GOT3 (cell line): ENCODE results near the gene CDK3.
"Not testable (repeated sequence)": the region's sequence is repeated elsewhere in the genome, so short reads cannot be mapped to it uniquely, and the experiment has no call there.

Source experiments
- DNase-seq: peaks from one replicate; lab custom pipeline; 2025; ENCODE audit warnings: mixed read lengths; lab: John Stamatoyannopoulos, UW

The CDK3 gene

DNA sequence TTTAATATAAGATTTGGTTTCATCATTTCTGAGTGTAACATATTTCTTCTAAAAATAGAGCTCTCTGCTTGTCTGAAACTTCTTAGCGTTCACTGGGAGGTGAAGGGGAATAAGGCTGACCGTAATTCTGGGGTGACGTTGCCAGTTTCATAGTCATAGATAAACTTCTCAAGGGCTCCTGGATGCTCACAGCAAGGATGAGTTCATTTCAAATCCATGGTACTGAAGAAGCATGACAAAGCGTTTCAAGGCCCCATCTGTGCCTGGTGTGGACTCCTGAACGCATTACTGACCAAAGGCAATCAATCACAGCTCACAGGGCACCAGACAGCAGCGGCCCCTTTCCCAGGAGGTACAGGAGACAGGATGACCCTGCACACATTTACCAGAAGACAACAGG is 38.5 kb downstream of the CDK3 start:
- no peak for DNase-seq

DNA sequence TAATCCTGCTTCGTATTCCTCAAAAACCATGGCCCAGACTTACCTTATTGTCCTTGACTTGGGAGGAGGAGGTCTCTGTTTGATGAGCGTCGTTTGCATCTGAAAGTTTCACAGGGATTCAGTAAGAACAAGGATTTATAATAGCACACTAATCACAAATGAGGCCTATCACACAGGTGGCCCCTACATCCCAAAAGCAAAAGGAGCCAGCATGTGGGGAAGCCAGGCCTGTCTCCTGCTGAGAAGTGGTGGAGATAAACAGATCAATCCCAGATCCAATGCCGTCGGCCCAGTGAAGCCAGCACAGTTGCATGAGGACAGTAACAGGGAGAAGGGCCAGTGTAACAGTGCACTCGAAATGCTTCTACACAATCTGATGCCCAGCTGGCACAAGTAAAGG is 39.7 kb downstream of the CDK3 start:
- no peak for DNase-seq

DNA sequence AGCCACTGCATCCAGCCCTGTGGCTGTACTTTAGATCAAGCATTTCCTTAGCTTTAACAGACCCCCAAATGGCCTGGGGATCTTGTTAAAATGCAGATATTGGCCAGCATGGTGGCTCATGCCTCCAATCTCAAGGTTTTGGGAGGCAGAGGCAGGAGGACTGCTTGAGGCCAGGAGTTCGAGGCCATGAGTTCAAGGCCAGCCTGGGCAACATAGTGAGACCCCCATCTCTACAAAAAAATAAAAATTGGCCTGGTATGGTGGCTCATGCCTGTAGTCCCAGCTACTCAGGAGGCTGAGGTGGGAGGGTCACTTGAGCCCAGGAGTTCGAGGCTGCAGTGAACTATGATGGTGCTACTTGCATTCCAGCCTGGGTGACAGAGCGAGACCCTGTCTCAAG is 42.2 kb downstream of the CDK3 start:
- not testable (repeated sequence) for DNase-seq

DNA sequence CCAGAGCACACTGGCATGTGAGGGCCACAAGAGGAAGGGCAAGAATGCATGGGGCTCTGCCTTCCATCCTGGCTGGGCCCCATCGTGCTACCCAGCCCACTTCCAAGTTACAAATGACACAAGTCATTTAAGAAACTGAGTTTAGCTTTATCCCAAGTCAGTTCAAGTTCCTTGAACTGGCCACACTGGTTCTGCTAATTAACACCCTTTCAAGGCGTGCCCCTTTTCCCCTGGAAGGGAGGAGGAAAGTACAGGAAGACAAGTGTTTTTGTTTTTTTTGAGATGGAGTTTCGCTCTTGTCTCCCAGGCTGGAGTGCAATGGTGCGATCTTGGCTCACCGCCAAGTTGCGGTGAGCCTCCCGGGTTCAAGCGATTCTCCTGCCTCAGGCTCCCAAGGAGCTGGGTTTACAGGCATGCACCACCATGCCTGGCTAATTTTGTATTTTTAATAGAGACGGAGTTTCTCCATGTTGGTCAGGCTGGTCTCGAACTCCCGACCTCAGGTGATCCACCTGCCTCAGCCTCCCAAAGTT is 43.9 kb downstream of the CDK3 start:
- DNase-seq: not testable (repeated sequence)

DNA sequence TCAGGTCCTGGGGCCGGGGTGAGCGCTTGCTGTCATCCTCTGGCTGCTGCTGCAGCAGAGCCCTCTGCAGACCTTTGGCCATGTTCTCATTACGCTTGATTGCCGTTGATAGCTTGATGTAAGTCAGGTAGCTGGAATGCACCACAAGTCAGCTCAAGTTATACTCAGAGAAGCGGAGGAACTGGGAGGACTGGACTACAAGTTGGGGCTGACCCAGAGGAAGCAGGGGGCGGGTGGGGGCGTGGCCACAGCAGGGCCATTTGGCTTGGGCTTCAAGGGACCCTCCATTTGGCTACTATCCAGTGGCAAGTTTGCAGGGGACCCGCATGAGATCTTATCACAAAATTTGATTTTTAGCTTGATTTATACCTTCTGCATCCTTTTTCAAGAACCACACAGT is 45.4 kb downstream of the CDK3 start:
- DNase-seq: no peak

DNA sequence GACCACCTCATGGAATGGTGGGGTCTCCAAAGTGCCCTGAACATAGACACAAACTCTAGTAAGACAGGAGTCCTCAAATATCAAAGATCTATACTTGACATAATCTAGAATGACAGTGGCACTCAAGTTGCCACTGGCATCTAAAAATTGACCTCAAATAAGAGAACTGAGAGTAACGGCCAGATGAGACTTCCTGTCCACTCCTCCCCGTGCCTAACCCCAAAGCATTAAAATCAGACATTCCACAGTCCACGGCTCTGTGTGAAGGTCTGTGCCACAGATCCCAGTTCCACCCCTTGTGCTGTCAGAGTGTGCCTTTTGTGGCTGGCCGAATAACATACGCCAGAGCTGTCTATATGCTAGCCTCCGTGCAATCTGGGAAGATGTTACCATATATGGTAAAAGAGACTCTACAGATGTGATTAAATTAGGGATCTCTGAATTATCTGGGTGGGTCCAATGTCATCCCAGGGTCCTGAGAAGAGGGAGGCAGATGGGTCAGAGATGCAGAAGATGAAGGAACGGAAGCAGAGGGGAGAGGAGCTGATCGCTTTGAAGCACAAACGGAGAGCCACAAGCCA is 47.5 kb downstream of the CDK3 start:
- no peak for DNase-seq

DNA sequence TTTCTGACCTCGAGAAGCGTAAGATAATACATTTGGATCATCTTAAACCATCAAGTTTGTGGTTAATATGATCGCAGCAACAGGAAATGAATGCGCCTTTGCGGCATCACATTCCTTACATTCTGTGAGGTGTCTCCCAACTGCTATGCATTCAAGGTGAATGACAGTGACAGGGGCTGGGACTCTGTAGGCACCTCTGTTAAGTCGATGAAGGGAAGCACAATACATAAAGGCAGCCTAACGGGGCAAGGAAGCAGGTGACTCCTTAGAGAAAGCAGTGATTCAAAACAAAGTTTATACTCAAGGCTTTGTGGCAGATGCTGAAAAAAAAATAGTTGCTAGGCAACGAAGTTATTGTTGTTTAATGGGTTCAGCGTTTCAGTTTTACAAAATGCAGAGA is 48.1 kb downstream of the CDK3 start:
- no peak for DNase-seq

DNA sequence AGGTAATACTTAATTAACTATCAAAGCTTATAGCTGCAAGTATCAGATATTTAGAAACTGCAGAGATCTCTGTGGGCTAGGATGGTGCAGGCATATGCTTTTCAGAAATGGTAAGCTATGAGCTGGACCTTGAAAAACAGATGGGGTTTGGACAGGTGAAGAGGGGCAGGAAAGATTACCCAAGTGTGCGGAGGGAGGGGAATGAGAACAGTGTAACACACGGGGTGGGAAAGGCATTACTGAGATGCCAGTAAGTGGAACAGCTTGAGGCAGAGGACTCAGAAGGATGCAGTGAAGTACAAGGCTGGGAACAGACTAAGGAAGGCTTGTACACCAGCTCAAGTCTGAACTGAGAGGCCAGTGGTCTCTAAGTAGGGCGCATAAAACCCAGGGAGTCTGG is 48.6 kb downstream of the CDK3 start:
- no peak for DNase-seq

DNA sequence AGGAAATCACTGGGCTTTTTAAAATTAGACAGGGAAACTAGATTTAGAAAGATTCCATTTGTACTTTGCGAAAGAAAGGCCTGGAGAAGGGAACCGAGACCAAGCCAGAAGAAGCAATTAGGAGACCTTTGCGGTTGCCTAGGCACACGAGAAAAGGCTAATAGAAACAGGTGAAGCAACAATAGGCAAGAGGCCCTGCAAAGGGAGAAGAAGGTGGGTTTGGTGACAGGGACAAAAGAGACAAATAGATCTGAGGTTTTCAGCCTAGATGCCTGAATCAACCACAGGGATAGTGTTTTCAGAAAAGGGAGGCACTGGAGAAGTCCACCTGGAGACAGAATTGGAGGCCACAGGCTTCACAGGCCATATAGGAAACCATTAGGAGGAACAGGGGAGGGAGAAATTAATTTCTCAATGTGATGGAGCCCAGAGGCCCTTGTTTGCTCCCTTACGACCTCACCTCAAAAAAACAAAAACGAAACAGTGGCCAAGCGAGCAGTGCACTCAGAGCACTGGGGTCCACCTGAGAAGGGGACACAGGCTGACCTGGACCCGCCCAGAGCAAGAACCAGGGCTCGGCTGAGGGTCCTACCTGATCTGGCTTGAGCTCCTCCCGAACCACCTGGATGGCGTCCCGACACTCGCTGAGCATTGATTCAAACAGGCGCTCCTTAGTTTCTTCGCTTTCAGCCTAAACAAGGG is 49.3 kb downstream of the CDK3 start:
- DNase-seq: no peak

DNA sequence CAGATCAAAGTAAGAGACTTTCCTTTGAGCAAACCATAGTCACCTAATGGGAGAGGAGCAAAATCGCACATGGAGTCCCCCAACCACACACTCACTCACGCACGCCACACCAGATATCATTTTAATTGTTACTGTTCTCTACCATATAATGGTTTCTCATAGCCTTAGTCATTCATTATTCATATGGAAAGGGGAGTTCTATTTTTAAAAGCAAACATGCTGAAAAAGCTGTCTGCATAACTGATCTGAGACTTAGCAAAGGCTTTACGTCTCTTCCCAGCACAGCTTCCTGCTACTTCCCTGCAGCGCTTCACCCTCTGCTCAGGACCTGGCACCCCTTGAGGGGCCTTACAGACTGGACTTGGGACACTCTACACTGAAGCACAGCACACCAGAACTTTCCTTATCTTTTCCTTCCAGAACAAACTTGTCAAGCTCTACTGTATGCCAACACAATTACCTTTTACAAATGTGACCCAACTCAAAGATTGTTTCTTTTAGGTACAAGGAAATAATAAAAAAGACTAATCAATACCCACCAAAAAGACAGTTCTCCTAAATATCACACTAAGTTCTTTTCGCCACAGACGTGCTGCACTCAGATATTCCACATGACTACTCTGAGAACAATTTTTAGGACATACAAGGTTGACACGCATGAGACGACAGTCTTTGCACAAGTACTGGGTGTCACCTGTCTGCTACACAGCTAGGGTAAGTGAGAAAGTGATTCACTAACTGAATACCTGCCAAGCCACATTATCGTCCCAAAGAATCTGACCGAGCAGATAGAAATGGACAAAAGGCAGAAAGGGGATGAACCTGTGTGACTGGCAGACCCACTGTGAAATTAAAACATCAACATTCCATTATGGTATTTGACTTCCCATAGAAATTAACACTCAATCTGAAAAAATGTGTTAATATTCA is 50.1 kb downstream of the CDK3 start:
- DNase-seq: no peak

DNA sequence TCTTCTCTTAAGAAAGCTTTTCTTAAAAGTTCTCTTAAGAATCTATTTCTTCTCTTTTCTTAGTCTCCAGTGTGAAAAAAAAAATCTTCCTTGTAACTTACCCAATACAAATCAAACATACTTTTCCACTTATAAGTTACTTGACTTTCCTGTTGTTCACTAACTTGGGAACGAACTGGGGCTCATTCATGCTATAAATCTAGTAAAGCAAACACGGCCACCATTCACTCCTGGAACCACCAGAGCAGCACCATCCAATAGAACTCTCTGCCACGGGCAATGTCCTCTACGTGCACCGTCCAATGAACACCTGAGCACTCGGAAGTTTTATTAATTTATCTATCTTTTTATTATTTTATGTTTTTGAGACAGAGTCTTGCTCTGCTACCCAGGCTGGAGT is 50.9 kb downstream of the CDK3 start:
- DNase-seq: no peak

DNA sequence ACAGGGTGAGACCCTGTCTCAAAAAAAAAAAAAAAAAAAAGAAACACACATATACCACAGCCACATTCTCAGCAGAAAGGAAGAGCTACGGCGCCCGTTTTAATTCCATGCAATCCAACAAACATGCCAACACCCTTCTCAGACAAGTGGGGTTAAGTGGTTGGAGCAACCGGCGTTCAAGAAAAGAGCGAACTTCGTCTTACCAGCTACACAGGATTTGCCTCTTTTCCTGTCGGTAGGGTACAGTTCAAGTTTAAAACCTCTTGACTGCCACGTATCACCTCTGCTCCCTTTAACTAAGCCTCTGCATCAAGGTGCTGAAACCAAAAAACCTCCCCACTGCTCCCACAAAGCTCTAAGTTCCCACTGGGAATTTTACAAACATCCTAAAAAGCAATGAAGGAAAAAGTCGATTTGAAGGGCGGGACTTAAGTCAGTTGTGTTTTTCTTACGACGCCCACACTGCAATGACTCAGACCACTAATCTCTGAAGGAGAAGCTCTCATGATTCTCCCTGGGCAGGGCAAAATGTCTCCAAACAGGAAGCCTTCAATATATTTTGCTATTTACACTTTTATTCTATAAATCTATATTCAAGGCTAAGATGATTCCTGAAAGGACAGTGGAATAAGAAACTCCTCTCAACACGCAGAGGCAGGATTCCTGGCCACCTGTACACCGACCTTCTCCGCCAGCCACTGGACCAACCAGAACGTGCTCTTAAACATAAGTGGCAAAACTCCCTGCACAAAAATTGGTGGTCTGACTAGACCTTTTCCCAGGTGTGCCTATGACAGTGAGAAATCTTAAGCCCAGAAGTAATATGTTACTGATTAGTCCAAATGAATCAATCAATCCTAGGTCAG is 52.8 kb downstream of the CDK3 start:
- DNase-seq: no peak

DNA sequence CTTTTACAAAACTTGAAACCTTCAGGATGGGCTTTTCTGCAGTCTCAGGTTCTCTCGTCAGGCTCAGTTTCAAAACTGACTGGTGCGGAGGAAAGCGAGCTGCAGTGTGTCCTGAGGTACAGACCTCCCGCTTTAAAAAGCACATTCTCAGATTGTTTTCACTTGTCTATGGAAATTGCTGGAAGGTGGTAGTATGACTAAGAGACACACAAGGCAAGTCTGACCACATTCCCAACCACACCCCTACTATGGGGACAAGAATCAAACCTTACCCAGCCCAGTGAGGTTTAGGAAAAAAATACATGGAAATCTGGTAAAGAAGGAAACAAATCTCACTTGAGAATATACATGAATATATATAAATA is 53.4 kb downstream of the CDK3 start:
- no peak for DNase-seq
